Prostate gland (tissue), 2 donors: Measurements from ENCODE around the gene C1orf87. TPM values are rescaled to one million over a fixed set of nuclear protein-coding genes. Genes with fewer than 3 reads are reported as not detected.

Source experiments
- DNase-seq: peaks from one replicate; pipeline ENCODE4 v3.0.0-alpha.2; 2019; ENCODE audit warnings: low spot score
- H3K27ac ChIP-seq, 2 donors: fragments of 200-600 bp; sonication (generic); 2 replicates each; pipeline ENCODE4 v1.5.1; 2017 to 2019
- H3K27me3 ChIP-seq: fragments of 200-600 bp; sonication (generic); replicated peaks from 2 replicates; pipeline ENCODE4 v1.5.1; 2019; ENCODE audit not compliant: insufficient read depth
- H3K36me3 ChIP-seq, 2 donors: fragments of 200-600 bp; sonication (generic); 1 replicate in 1 of 2; 2 replicates in 1 of 2; pipeline versions ENCODE4 v1.5.1 to v1.8.1; 2017 to 2019
- H3K4me1 ChIP-seq: fragments of 200-600 bp; sonication (generic); replicated peaks from 2 replicates; pipeline ENCODE4 v1.5.1; 2019
- H3K4me3 ChIP-seq, 2 donors: fragments of 200-600 bp; sonication (generic); 2 replicates each; pipeline ENCODE4 v1.5.1; 2017 to 2019
- H3K9me3 ChIP-seq: fragments of 200-600 bp; sonication (generic); 2 replicates; pipeline ENCODE4 v1.5.1; 2017
- CTCF ChIP-seq, 4 experiments: fragments of 200-600 bp in 2 of 4; fragments of 450-650 bp in 2 of 4; sonication (generic) in 2 of 4; IDR thresholded peaks; 1 replicate in 3 of 4; 2 replicates in 1 of 4; pipeline ENCODE4 v1.5.1; 2016 to 2019; ENCODE audit warnings: antibody characterized with exemption in 4 of 4, mild to moderate bottlenecking in 2 of 4, moderate library complexity in 2 of 4
- POLR2A ChIP-seq: fragments of 450-650 bp; IDR thresholded peaks from one replicate; pipeline ENCODE4 v1.6.1; 2016; ENCODE audit warnings: antibody characterized with exemption, mild to moderate bottlenecking
- POLR2AphosphoS5 ChIP-seq: sonication (generic); formaldehyde crosslinking; IDR thresholded peaks from one replicate; pipeline ENCODE4 v1.6.1; 2017; ENCODE audit warnings: antibody characterized with exemption
- WGBS: methylation state at CpG from one replicate; pipeline ENCODE4 v1.1.5; 2018; 5-methylcytosine and 5-hydroxymethylcytosine counted together
- intact Hi-C: fragments of 100-400 bp; cut with DNase I; formaldehyde crosslinking; loops from one replicate; pipeline ENCODE4 v1.14.2; 2022
- small RNA-seq, 2 donors: library from RNA; depleted of rRNA; stranded (forward); fragments of <200 nt; gene quantifications; one replicate each; pipeline ENCODE3, GENCODE V24; 2016
- total RNA-seq, 2 donors: library from RNA; depleted of rRNA; stranded (reverse); fragments of >200 nt; gene quantifications; one replicate each; pipeline ENCODE4 v1.1.0, GENCODE V29; 2016

Gene C1orf87
- total RNA-seq, 2 donors from 2014 or later, result 0.74 TPM; not detected in 1

- intact Hi-C loops, result loop anchor here (2.0 kb wide), 1 partner anchor 66 kb away; no protein-coding TSS in a partner anchor
- Histone ChIP-seq H3K27me3 (no peaks in the 10 kb centered on the region), H3K4me3 (no peak overlapping the region), H3K27ac (no peak overlapping the region), H3K4me1 (no peaks in the 10 kb centered on the region), H3K36me3 (no peaks in the 10 kb centered on the region), H3K9me3 (no peaks in the 10 kb centered on the region)
- DNase-seq, result peak; percentile 39
- TF ChIP-seq CTCF (IDR thresholded peaks at IDR 0.05) (peak; percentile 76 to 85 (median 81)), POLR2AphosphoS5 (peak; percentile 8), POLR2A (no peak)
- 6% methylated on average over 6 of the region's 6 CpGs for WGBS
Observed at GRCh38 chr1:59947047-59947938, 126.3 kb downstream of the C1orf87 start.

GRCh38 chr1:59945790-59946189, 127.8 kb downstream of the C1orf87 start:
- no peaks in the 10 kb centered on the region for H3K9me3 ChIP-seq

More at GRCh38 chr1:59945790-59946189, 127.8 kb downstream of the C1orf87 start:
- Histone ChIP-seq H3K4me3 (no peak overlapping the region), H3K4me1 (no peaks in the 10 kb centered on the region), H3K36me3 (no peaks in the 10 kb centered on the region), H3K27ac (no peak overlapping the region), H3K27me3 (no peaks in the 10 kb centered on the region)
- 13% methylated on average over 1 of the region's 1 CpG for WGBS
- no peak for DNase-seq
- TF ChIP-seq CTCF (IDR thresholded peaks at IDR 0.05) (no peak), POLR2A (no peak), POLR2AphosphoS5 (no peak)
- intact Hi-C loops, result loop anchor here (2.0 kb wide), 1 partner anchor 65 kb away; no protein-coding TSS in a partner anchor

Small RNA genes lying within 50 kb of the gene (small RNA-seq; reads per million reads assigned to genes)
- gene RN7SL475P, result 0 reads per million in 2 donors

Other genes starting within 250 kb of the C1orf87 start
- 1 to 10 TPM; 1.2 to 5.7 TPM for gene CYP2J2, start 147.0 kb downstream of the C1orf87 start, total RNA-seq